Nephron (organoid): Measurements from ENCODE around the gene MPST.

Experiments
- H3K27ac Mint-ChIP-seq, 3 experiments: 2 replicates each; pipeline ENCODE4 v1.8.0; 2020; ENCODE audit warnings: mixed read lengths in 3 of 3, mild to moderate bottlenecking in 2 of 3, moderate library complexity in 1 of 3
- H3K27me3 Mint-ChIP-seq: 2 replicates; pipeline ENCODE4 v1.8.0; 2021; ENCODE audit warnings: low read depth, mild to moderate bottlenecking, moderate library complexity, mixed read lengths
- H3K36me3 Mint-ChIP-seq: 2 replicates; pipeline ENCODE4 v1.8.0; 2020; ENCODE audit warnings: low read depth, mixed read lengths
- H3K4me1 Mint-ChIP-seq: 2 replicates; pipeline ENCODE4 v1.8.0; 2020; ENCODE audit warnings: mixed read lengths
- H3K4me3 Mint-ChIP-seq, 3 experiments: 2 replicates each; pipeline ENCODE4 v1.8.0; 2020; ENCODE audit warnings: mild to moderate bottlenecking in 3 of 3, mixed read lengths in 3 of 3, moderate library complexity in 2 of 3
- H3K9me3 Mint-ChIP-seq: 2 replicates; pipeline ENCODE4 v1.8.0; 2020; ENCODE audit warnings: mixed read lengths
- CTCF ChIP-seq, 3 experiments: fragments of 200-600 bp; sonication (generic); IDR thresholded peaks; one replicate each; pipeline ENCODE4 v1.5.0; 2021; ENCODE audit warnings: antibody characterized with exemption in 3 of 3; ENCODE audit not compliant: unreplicated experiment in 3 of 3

MPST gene

DNA sequence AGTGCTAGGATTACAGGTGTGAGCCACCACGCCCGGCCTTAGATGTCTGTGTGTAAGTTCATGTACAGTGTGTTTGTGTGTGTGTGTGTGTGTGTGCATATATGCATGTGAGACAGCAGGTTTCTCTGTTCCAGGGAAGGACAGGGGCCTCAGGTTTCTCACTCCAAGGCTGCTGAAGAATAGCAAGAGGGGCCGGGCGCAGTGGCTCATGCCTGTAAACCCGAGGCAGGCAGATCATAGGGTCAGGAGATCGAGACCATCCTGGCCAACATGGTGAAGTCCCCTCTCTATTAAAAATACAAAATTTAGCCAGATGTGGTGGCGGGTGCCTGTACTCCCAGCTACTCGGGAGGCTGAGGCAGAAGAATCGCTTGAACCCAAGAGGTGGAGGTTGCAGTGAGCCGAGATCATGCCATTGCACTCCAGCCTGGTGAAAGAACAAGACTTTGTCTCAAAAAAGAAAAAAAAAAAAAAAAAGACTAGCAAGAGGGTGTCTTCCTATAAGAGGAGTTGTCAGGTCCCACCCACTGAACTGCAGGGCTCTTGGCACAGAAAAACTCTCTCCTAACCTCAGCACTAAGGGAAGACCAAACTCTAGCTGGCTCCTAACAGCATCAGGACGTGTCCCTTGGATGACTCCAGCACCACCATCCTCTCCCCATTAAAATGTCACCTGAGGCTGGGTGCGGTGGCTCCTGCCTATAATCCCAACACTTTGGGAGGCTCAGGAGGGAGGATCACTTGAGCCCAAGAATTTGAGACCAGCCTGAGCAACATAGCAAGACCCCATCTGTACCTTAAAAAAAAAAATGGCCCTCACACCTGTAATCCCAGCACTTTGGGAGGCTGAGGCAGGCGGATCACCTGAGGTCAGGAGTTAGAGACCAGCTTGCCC is 40.3 kb upstream of the MPST start:
- peaks cover 5% of the 10 kb centered on the region for H3K4me1 Mint-ChIP-seq
- H3K36me3 Mint-ChIP-seq = no peaks in the 10 kb centered on the region
- H3K4me3 Mint-ChIP-seq = no peak overlapping the region
- H3K27ac Mint-ChIP-seq = no peak overlapping the region
- no peaks in the 10 kb centered on the region for H3K9me3 Mint-ChIP-seq
- peaks cover 24% of the 10 kb centered on the region for H3K27me3 Mint-ChIP-seq
- TF ChIP-seq CTCF (IDR thresholded peaks at IDR 0.05; ENCODE audit: unreplicated experiment in 3 of 3) = no peak

GRCh38 chr22:36981247-36981775 is 38.2 kb upstream of the MPST start:
- no peak for TF ChIP-seq CTCF (IDR thresholded peaks at IDR 0.05; ENCODE audit: unreplicated experiment in 3 of 3)
- H3K4me3 Mint-ChIP-seq = no peak overlapping the region
- no peaks in the 10 kb centered on the region for H3K36me3 Mint-ChIP-seq
- peaks cover 23% of the 10 kb centered on the region for H3K27me3 Mint-ChIP-seq
- peaks cover 5% of the 10 kb centered on the region for H3K4me1 Mint-ChIP-seq
- H3K27ac Mint-ChIP-seq = peak overlapping the region in 1 of 3 experiments; percentile 56
- peaks cover 10% of the 10 kb centered on the region for H3K9me3 Mint-ChIP-seq

DNA sequence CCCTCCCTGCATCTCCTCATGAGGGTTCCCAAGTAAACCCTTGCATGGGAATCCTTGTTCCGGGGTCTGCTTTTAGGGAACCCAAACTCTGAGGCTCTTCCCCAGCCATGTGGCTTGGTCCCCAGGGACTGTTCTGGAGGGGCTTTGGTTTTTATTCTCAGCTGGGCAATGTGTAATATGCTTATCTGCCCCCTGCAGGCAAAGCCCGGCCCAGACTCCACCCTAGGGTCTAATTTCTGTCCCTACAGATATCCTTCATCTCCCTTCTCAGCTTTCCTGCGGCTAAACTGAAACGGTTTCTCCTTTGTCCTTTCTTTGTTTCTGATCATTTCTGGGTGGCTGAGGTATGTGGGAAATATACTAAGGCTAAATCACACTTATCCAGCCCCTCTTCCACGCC is 37.4 kb upstream of the MPST start:
- no peaks in the 10 kb centered on the region for H3K36me3 Mint-ChIP-seq
- no peak for TF ChIP-seq CTCF (IDR thresholded peaks at IDR 0.05; ENCODE audit: unreplicated experiment in 3 of 3)
- H3K9me3 Mint-ChIP-seq = peaks cover 16% of the 10 kb centered on the region
- peaks cover 15% of the 10 kb centered on the region for H3K27me3 Mint-ChIP-seq
- H3K27ac Mint-ChIP-seq = no peak overlapping the region
- no peak overlapping the region for H3K4me3 Mint-ChIP-seq
- peaks cover 5% of the 10 kb centered on the region for H3K4me1 Mint-ChIP-seq

DNA sequence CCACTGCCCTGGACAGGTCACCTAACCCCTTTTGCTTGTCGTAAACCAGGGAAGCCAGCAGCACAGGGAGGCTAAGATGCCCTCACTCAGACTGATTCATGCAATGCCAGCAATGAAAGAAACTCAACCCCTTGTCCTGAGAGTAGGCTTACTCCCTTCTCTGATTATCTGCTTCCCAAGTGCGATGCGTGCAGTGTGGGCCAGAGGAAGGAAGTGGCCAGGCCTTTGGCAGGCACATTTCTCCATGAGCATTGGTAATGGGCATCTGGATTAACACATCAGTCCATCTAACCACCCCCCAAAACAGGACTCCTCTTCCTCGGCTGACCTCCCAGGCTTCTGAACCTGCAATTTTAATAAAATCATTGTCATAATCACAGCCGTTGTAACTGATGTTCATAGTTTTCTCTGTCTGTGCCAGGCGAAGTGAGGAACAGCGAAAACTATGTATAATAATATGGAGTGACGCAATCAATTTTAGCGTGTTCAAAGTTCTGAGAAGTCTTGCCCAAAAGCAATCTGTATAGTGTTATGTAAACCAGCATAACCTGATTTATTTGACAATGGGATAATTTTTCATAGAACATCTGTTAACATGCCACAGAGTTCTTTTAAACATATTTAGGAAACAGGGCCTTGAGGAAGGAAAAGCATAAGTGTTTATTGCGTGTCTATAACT is 34.2 kb upstream of the MPST start:
- no peak overlapping the region for H3K27ac Mint-ChIP-seq
- peaks cover 16% of the 10 kb centered on the region for H3K9me3 Mint-ChIP-seq
- no peak overlapping the region for H3K4me3 Mint-ChIP-seq
- no peak for TF ChIP-seq CTCF (IDR thresholded peaks at IDR 0.05; ENCODE audit: unreplicated experiment in 3 of 3)
- no peaks in the 10 kb centered on the region for H3K4me1 Mint-ChIP-seq
- H3K27me3 Mint-ChIP-seq = peaks cover 22% of the 10 kb centered on the region
- no peaks in the 10 kb centered on the region for H3K36me3 Mint-ChIP-seq

DNA sequence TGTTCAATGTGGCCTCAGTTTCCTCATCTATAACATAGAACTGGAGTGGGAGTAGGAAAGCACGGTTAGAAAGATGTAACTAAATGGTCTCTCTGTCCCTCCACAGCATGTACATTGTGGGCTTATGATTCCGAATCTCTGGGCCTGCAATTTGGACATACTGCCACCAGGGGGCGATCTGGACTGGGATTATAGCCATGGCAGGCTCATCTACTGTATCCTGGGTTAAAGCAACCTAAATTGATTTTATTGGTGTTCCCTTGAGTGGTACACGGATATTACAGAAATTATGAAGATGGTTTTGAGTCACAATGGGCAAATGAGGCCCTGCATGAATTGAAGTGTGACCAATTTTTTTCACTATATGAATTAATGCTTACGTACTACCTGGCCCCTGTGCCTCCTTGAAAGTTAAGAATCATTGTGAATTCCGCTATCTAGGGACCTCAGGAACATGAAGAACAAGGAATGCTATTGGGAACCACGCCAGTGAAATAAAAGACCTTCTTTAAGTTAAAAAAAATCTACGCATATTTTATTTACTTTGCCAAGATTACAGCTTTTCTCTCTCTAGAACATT is 33.2 kb upstream of the MPST start:
- Mint-ChIP-seq H3K9me3 (peaks cover 16% of the 10 kb centered on the region), H3K27ac (no peak overlapping the region), H3K27me3 (peaks cover 30% of the 10 kb centered on the region), H3K36me3 (no peaks in the 10 kb centered on the region), H3K4me1 (no peaks in the 10 kb centered on the region), H3K4me3 (no peak overlapping the region)
- TF ChIP-seq CTCF (IDR thresholded peaks at IDR 0.05; ENCODE audit: unreplicated experiment in 3 of 3) = peak; percentile 32 to 43 (median 35)
